OCI-LY3 (cell line): Measurements from ENCODE around the gene TTC36.

Experiments used
- H2AFZ ChIP-seq: fragments of 200-600, 300-600 bp; shearing (Covaris generic); 2 replicates; pipeline ENCODE4 v1.6.0; 2014; ENCODE audit warnings: antibody characterized with exemption, low read depth, low read length
- H3K27ac ChIP-seq: fragments of 200-600, 300-600 bp; sonication (generic); 2 replicates; pipeline ENCODE4 v1.5.1; 2014; ENCODE audit warnings: mild to moderate bottlenecking, low read length, moderate library complexity, mixed read lengths
- H3K27me3 ChIP-seq: fragments of 200-600, 300-600 bp; sonication (generic); 2 replicates; pipeline ENCODE4 v1.6.1; 2014; ENCODE audit warnings: low read depth, low read length, mixed read lengths
- H3K36me3 ChIP-seq: fragments of 200-600, 300-600 bp; sonication (generic); replicated peaks from 2 replicates; pipeline ENCODE3; 2014; ENCODE audit warnings: low read depth, low read length, mixed read lengths
- H3K4me1 ChIP-seq: fragments of 300-600, 200-600 bp; sonication (generic); 2 replicates; pipeline ENCODE4 v1.6.1; 2014; ENCODE audit warnings: low read length, mixed read lengths
- H3K4me2 ChIP-seq: fragments of 200-600, 300-600 bp; sonication (generic); 2 replicates; pipeline ENCODE4 v1.6.1; 2014; ENCODE audit warnings: low read length, mixed read lengths
- H3K4me3 ChIP-seq: fragments of 300-600, 200-600 bp; sonication (generic); 2 replicates; pipeline ENCODE4 v1.5.1; 2014; ENCODE audit warnings: antibody characterized with exemption, mild to moderate bottlenecking, low read length, moderate library complexity
- H3K79me2 ChIP-seq: fragments of 300-600, 200-600 bp; shearing (Covaris generic); 2 replicates; pipeline ENCODE4 v1.6.1; 2014; ENCODE audit warnings: mild to moderate bottlenecking, low read length, mixed read lengths
- H3K9ac ChIP-seq: fragments of 300-600, 200-600 bp; shearing (Covaris generic); 2 replicates; pipeline ENCODE4 v1.6.0; 2014; ENCODE audit warnings: mild to moderate bottlenecking, low read length, moderate library complexity
- H3K9me3 ChIP-seq: fragments of 200-600, 300-600 bp; shearing (Covaris generic); 2 replicates; pipeline ENCODE4 v1.6.1; 2014; ENCODE audit warnings: low read length, mixed read lengths; ENCODE audit not compliant: insufficient read depth
- H4K20me1 ChIP-seq: fragments of 200-600, 300-600 bp; sonication (generic); 2 replicates; pipeline ENCODE4 v1.6.1; 2016; ENCODE audit warnings: low read length, mixed read lengths; ENCODE audit not compliant: insufficient read depth
- CTCF ChIP-seq: fragments of 200-600, 300-600 bp; sonication (generic); IDR thresholded peaks from 2 replicates; pipeline ENCODE4 v1.5.1; 2014; ENCODE audit warnings: antibody characterized with exemption, low read length, low read depth
- EZH2phosphoT487 ChIP-seq: fragments of 200-600 bp; shearing (Covaris generic); IDR thresholded peaks from 2 replicates; pipeline ENCODE4 v1.6.1; 2018; ENCODE audit warnings: antibody characterized with exemption, mixed run types, low read depth

Gene TTC36

DNA sequence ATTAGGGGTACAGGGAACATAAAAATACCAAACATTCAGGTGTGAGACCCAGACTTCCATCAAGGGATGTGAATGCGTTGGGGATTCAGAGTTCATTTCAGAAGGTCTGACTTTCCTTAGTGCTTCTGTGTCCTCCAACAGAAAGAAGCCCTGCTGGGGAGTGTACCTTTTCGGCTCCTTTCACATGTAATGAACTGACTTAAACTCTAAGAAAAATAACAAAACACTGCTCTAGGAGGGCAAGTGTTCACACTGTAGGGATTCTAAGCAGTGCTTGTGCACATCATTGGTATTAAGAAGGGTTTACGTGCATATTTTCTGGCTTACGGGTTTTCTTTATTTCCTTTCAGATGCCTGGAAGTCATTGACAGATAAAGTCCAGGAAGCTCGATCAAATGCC lies 15.7 kb upstream of the TTC36 start:
- no peaks in the 10 kb centered on the region for H3K27me3 ChIP-seq
- 0 out of 2 replicates have a peak, but pooled peaks cover under 1% of the 10 kb centered on the region for H4K20me1 ChIP-seq
- H3K79me2 ChIP-seq: no peaks in the 10 kb centered on the region
- H3K4me3 ChIP-seq: no peak overlapping the region
- TF ChIP-seq CTCF (no peak), EZH2phosphoT487 (no peak)
- H3K9me3 ChIP-seq: no peaks in the 10 kb centered on the region
- H3K36me3 ChIP-seq: peaks cover 64% of the 10 kb centered on the region
- no peak overlapping the region for H2AFZ ChIP-seq
- no peak overlapping the region for H3K9ac ChIP-seq
- H3K27ac ChIP-seq: no peak overlapping the region
- no peak overlapping the region for H3K4me2 ChIP-seq
- H3K4me1 ChIP-seq: peaks cover 2% of the 10 kb centered on the region

DNA sequence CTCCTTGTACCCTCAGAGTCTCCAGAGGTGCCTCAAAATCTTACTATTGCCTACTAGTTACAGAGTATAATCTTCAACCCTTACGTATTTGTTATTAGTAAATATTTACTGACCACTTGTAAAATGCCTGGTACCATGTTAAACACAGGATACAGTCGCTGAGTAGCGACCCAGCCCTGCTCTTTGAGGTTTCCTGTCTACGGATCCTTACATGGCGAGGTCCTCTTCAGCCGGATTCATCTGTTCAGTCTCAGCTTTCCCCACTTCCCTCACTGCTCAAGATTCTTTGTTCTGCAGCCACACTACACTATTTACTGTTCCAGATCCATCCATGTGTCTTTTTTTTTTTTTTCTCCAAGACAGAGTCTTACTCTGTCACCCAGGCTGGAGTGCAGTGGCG lies 13.2 kb upstream of the TTC36 start:
- Histone ChIP-seq H4K20me1 (no peaks in the 10 kb centered on the region), H3K9ac (no peak overlapping the region), H3K4me3 (no peak overlapping the region), H3K4me1 (no peaks in the 10 kb centered on the region), H3K4me2 (no peak overlapping the region), H3K27ac (no peak overlapping the region), H3K9me3 (no peaks in the 10 kb centered on the region), H3K27me3 (no peaks in the 10 kb centered on the region), H2AFZ (no peak overlapping the region), H3K36me3 (peaks cover 55% of the 10 kb centered on the region), H3K79me2 (no peaks in the 10 kb centered on the region)
- TF ChIP-seq CTCF (no peak), EZH2phosphoT487 (no peak)

DNA sequence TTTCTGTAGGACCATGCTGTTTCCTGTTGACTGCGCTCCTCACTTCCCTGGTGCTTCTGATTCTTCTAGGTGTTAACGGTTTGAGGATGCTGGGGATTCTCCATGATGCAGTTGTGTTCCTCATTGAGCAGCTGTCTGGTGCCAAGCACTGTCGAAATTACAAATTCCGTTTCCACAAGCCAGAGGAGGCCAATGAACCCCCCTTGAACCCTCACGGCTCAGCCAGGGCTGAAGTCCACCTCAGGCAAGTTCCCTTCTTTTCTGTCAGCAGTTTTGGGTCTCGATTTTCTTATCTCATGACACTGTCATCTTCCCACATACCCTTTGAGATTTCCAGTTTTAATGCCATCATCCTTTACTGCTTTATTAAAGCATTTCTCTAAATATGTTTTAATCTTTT lies 7.7 kb upstream of the TTC36 start:
- H3K4me1 ChIP-seq: no peaks in the 10 kb centered on the region
- H3K9me3 ChIP-seq: no peaks in the 10 kb centered on the region
- no peak for TF ChIP-seq EZH2phosphoT487
- TF ChIP-seq CTCF: no peak
- no peak overlapping the region for H3K4me2 ChIP-seq
- H3K36me3 ChIP-seq: peaks cover 62% of the 10 kb centered on the region
- no peaks in the 10 kb centered on the region for H4K20me1 ChIP-seq
- no peak overlapping the region for H3K27ac ChIP-seq
- no peak overlapping the region for H3K4me3 ChIP-seq
- no peaks in the 10 kb centered on the region for H3K79me2 ChIP-seq
- no peak overlapping the region for H3K9ac ChIP-seq
- H2AFZ ChIP-seq: no peak overlapping the region
- H3K27me3 ChIP-seq: no peaks in the 10 kb centered on the region

GRCh38 chr11:118521892-118522311 lies 5.4 kb upstream of the TTC36 start:
- Histone ChIP-seq H3K27me3 (no peaks in the 10 kb centered on the region), H3K4me1 (no peaks in the 10 kb centered on the region), H3K9ac (no peak overlapping the region), H3K4me2 (no peak overlapping the region), H3K36me3 (peaks cover 55% of the 10 kb centered on the region), H4K20me1 (no peaks in the 10 kb centered on the region), H2AFZ (no peak overlapping the region), H3K79me2 (no peaks in the 10 kb centered on the region), H3K4me3 (no peak overlapping the region), H3K27ac (no peak overlapping the region), H3K9me3 (no peaks in the 10 kb centered on the region)
- TF ChIP-seq EZH2phosphoT487: no peak
- no peak for TF ChIP-seq CTCF
